Esophagus squamous epithelium (tissue), 5 donors: ENCODE data around the gene NTN3. TPM values are rescaled to one million over a fixed set of nuclear protein-coding genes. Genes with fewer than 3 reads are reported as not detected.

Source experiments
- DNase-seq: peaks from one replicate; lab custom pipeline; 2025; lab: John Stamatoyannopoulos, UW
- H3K27ac ChIP-seq, 4 donors: fragments of 200-600 bp; sonication (generic); one replicate each; pipeline ENCODE4 v1.5.1; 2016 to 2019; ENCODE audit warnings: mild to moderate bottlenecking in 1 of 4
- H3K27me3 ChIP-seq, 4 donors: fragments of 200-600 bp; sonication (generic); 1 replicate in 3 of 4; 2 replicates in 1 of 4; pipeline versions ENCODE4 v1.5.1 to v1.6.0; 2017 to 2021; ENCODE audit warnings: antibody characterized with exemption in 1 of 4
- H3K36me3 ChIP-seq, 3 donors: fragments of 200-600 bp; sonication (generic); one replicate each; pipeline ENCODE4 v1.5.1; 2016 to 2019
- H3K4me1 ChIP-seq, 3 donors: fragments of 200-600 bp; sonication (generic); one replicate each; pipeline ENCODE4 v1.5.1; 2017 to 2019
- H3K4me3 ChIP-seq, 4 donors: fragments of 200-600 bp; sonication (generic); 1 replicate in 3 of 4; 2 replicates in 1 of 4; pipeline ENCODE4 v1.5.1; 2016 to 2019; ENCODE audit warnings: mild to moderate bottlenecking in 2 of 4, moderate library complexity in 1 of 4
- H3K9me3 ChIP-seq, 3 donors: fragments of 200-600 bp; sonication (generic); one replicate each; pipeline ENCODE4 v1.5.1; 2016 to 2019
- POLR2A ChIP-seq, 4 donors: fragments of 450-650 bp; IDR thresholded peaks; one replicate each; pipeline ENCODE4 v1.6.1; 2017; ENCODE audit warnings: antibody characterized with exemption in 4 of 4, mild to moderate bottlenecking in 4 of 4, moderate library complexity in 3 of 4
- WGBS, 2 donors: methylation state at CpG; one replicate each; pipeline ENCODE4 v1.1.5; 2018; 5-methylcytosine and 5-hydroxymethylcytosine counted together
- intact Hi-C: fragments of 100-400 bp; cut with DNase I; formaldehyde crosslinking; loops from one replicate; pipeline ENCODE4 v1.15.0; 2022
- total RNA-seq, 4 donors: library from RNA; depleted of rRNA; stranded (reverse); fragments of >200 nt; gene quantifications; one replicate each; pipeline ENCODE4 v1.1.0, GENCODE V29; 2016
- TF ChIP-seq, protein P1 (sequence below), 6 experiments: fragments of 450-650 bp in 4 of 6; fragments of 200-600 bp in 2 of 6; sonication (generic) in 2 of 6; IDR thresholded peaks; one replicate each; pipeline ENCODE4 v1.5.1; 2016 to 2019; ENCODE audit warnings: antibody characterized with exemption in 6 of 6, mild to moderate bottlenecking in 4 of 6, moderate library complexity in 4 of 6
- donor health status: DM: yes; HTN: yes; CAD: no.

NTN3 gene
- total RNA-seq, 4 donors from 2014 or later = 0.38 TPM; not detected in 3

- 93 to 94% methylated on average over 9 of the region's 16 CpGs for WGBS, 2 donors
- peaks cover 0 to 7% (median 0%) of the 10 kb centered on the region in 3 donors for H3K36me3 ChIP-seq
- intact Hi-C loops = no loop called here
- H3K4me3 ChIP-seq = no peak overlapping the region
- DNase-seq = no peak
- H3K27me3 ChIP-seq = no peaks in the 10 kb centered on the region
- H3K27ac ChIP-seq = no peak overlapping the region
- no peak for TF ChIP-seq POLR2A (IDR thresholded peaks at IDR 0.05)
- TF ChIP-seq, protein P1, sequence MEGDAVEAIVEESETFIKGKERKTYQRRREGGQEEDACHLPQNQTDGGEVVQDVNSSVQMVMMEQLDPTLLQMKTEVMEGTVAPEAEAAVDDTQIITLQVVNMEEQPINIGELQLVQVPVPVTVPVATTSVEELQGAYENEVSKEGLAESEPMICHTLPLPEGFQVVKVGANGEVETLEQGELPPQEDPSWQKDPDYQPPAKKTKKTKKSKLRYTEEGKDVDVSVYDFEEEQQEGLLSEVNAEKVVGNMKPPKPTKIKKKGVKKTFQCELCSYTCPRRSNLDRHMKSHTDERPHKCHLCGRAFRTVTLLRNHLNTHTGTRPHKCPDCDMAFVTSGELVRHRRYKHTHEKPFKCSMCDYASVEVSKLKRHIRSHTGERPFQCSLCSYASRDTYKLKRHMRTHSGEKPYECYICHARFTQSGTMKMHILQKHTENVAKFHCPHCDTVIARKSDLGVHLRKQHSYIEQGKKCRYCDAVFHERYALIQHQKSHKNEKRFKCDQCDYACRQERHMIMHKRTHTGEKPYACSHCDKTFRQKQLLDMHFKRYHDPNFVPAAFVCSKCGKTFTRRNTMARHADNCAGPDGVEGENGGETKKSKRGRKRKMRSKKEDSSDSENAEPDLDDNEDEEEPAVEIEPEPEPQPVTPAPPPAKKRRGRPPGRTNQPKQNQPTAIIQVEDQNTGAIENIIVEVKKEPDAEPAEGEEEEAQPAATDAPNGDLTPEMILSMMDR (IDR thresholded peaks at IDR 0.05) = no peak
- H3K4me1 ChIP-seq = peaks cover 0 to 17% (median 3%) of the 10 kb centered on the region in 3 donors
- no peaks in the 10 kb centered on the region for H3K9me3 ChIP-seq
Observed at GRCh38 chr16:2489581-2489980, 18.5 kb downstream of the NTN3 start.

GRCh38 chr16:2490190-2491105 lies 19.4 kb downstream of the NTN3 start:
- DNase-seq = no peak
- TF ChIP-seq, protein P1 (IDR thresholded peaks at IDR 0.05) = no peak
- no peak for TF ChIP-seq POLR2A (IDR thresholded peaks at IDR 0.05)

DNA sequence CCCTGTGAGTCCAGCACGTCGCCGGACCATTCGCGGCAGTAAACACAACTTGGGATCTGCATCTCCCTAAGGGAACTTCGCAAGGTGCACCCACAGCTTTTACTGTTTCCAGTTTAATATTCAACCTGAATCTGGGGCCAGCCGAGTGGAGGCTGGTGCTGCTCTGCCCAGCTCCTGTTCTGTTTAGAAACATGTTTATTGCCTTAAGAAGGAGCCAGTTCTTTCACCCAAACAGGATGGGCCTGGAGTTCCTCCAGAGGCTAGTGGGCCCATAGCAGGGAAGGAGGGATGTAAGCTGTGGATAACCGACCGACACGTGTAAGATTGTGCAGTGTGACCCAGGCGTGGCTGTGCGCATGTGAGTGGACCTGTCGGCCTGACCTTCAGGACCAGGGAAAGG lies 21.2 kb downstream of the NTN3 start:
- 89 to 96% methylated on average over 9 of the region's 13 CpGs for WGBS, 2 donors
- H3K36me3 ChIP-seq = peaks cover 0 to 19% (median 0%) of the 10 kb centered on the region in 3 donors
- no peaks in the 10 kb centered on the region for H3K27me3 ChIP-seq
- DNase-seq = no peak
- no peak overlapping the region for H3K27ac ChIP-seq
- TF ChIP-seq, protein P1 (IDR thresholded peaks at IDR 0.05) = no peak
- TF ChIP-seq POLR2A (IDR thresholded peaks at IDR 0.05) = no peak
- H3K4me3 ChIP-seq = no peak overlapping the region
- intact Hi-C loops = loop anchor here (10.0 kb wide), 1 partner anchor 67 kb away; the partner anchor contains the start of gene CCNF
- peaks cover 4 to 27% (median 5%) of the 10 kb centered on the region in 3 donors for H3K4me1 ChIP-seq
- H3K9me3 ChIP-seq = no peaks in the 10 kb centered on the region

More at GRCh38 chr16:2490190-2491105, 19.4 kb downstream of the NTN3 start:
- H3K9me3 ChIP-seq = no peaks in the 10 kb centered on the region
- intact Hi-C loops = loop anchor here (10.0 kb wide), 1 partner anchor 66 kb away; the partner anchor contains the start of gene CCNF
- H3K4me1 ChIP-seq = peaks cover 0 to 17% (median 3%) of the 10 kb centered on the region in 3 donors
- no peak overlapping the region for H3K4me3 ChIP-seq
- peaks cover 0 to 7% (median 0%) of the 10 kb centered on the region in 3 donors for H3K36me3 ChIP-seq
- no peaks in the 10 kb centered on the region for H3K27me3 ChIP-seq
- H3K27ac ChIP-seq = no peak overlapping the region
- 88 to 93% methylated on average over 12 to 13 of the region's 23 CpGs for WGBS, 2 donors

DNA sequence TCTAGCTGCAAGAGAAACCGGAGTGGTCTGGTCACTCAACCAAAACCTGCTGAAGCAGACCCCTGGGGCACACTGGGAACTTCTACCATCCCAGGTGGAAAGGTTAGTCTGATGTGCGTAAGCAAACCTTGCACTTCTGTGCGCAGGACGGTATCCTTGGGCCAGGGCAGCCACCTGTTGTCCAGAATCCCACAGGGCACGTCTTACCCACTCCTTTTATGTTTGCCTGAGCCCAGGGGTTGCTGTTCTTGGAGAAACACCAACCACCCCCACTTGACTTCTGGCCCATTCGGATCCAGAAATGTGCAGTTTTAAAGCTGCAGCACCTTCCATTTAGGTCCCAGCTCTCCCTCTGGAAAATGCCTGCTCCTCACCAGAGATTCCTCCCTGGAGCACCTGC lies 22.5 kb downstream of the NTN3 start:
- Histone ChIP-seq H3K27ac (no peak overlapping the region), H3K36me3 (peaks cover 0 to 19% (median 0%) of the 10 kb centered on the region in 3 donors), H3K4me1 (peaks cover 17 to 31% (median 18%) of the 10 kb centered on the region in 3 donors), H3K27me3 (no peaks in the 10 kb centered on the region), H3K4me3 (no peak overlapping the region), H3K9me3 (no peaks in the 10 kb centered on the region)
- WGBS, 2 donors = 79 to 97% methylated on average over 5 to 6 of the region's 6 CpGs
- DNase-seq = no peak
- no peak for TF ChIP-seq POLR2A (IDR thresholded peaks at IDR 0.05)
- TF ChIP-seq, protein P1 (IDR thresholded peaks at IDR 0.05) = no peak
- intact Hi-C loops = loop anchor here (10.0 kb wide), 1 partner anchor 69 kb away; the partner anchor contains the start of gene CCNF

DNA sequence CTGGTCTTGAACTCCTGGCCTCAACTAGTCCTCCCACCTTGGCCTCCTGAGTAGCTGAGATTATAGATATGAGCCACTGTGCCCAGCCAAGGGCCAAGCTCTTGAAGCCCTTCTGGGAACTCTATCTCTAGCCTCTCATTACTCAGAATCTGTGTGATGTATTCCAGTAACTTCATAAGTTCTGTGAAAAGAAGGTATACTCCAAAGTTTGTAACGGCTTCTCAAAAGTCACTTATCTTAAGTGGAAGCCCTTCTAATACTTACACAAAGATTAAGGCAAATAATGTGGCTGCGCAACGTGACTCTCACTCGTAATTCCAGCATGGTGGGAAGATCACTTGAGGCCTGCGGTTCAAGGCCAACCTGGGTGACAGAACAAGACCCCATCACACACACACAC lies 23.5 kb downstream of the NTN3 start:
- TF ChIP-seq POLR2A (IDR thresholded peaks at IDR 0.05) = no peak
- TF ChIP-seq, protein P1 (IDR thresholded peaks at IDR 0.05) = no peak
- H3K9me3 ChIP-seq = no peaks in the 10 kb centered on the region
- H3K36me3 ChIP-seq = peaks cover 0 to 19% (median 0%) of the 10 kb centered on the region in 3 donors
- peaks cover 25 to 41% (median 26%) of the 10 kb centered on the region in 3 donors for H3K4me1 ChIP-seq
- H3K27ac ChIP-seq = no peak overlapping the region
- intact Hi-C loops = loop anchor here (5.0 to 10.0 kb wide), 2 partner anchors 70 to 152 kb away; partner anchors contain the start of genes ABCA3 and CCNF
- no peak for DNase-seq
- 97 to 98% methylated on average over 5 of the region's 5 CpGs for WGBS, 2 donors
- H3K27me3 ChIP-seq = no peaks in the 10 kb centered on the region
- H3K4me3 ChIP-seq = no peak overlapping the region
